Measurements from ENCODE around the gene MYO3B.

The MYO3B gene

GRCh38 chr2:170298861-170299429, 121.0 kb downstream of the MYO3B start:
- Histone ChIP-seq H3K9ac (ENCODE audit: low read depth, low read length) (no peak overlapping the region), H3K9me3 (ENCODE audit: control insufficient read depth, insufficient read depth, low read length) (no peaks in the 10 kb centered on the region), H3K4me1 (ENCODE audit: control insufficient read depth, insufficient read depth, low read length) (no peaks in the 10 kb centered on the region), H3K27me3 (ENCODE audit: control insufficient read depth, insufficient read depth, low read length) (no peaks in the 10 kb centered on the region), H3K36me3 (ENCODE audit: control insufficient read depth, insufficient read depth, low read length) (no peaks in the 10 kb centered on the region), H3K4me3 (ENCODE audit: low read depth, low read length) (no peak overlapping the region)

- H3K4me1 ChIP-seq (ENCODE audit: control insufficient read depth, insufficient read depth, low read length), result no peaks in the 10 kb centered on the region
- no peak overlapping the region for H3K4me3 ChIP-seq (ENCODE audit: low read depth, low read length)
- H3K27me3 ChIP-seq (ENCODE audit: control insufficient read depth, insufficient read depth, low read length), result no peaks in the 10 kb centered on the region
- no peaks in the 10 kb centered on the region for H3K36me3 ChIP-seq (ENCODE audit: control insufficient read depth, insufficient read depth, low read length)
- no peaks in the 10 kb centered on the region for H3K9me3 ChIP-seq (ENCODE audit: control insufficient read depth, insufficient read depth, low read length)
- H3K9ac ChIP-seq (ENCODE audit: low read depth, low read length), result no peak overlapping the region
Measured at GRCh38 chr2:170300993-170301392, 123.0 kb downstream of the MYO3B start.

GRCh38 chr2:170301626-170302025, 123.7 kb downstream of the MYO3B start:
- no peaks in the 10 kb centered on the region for H3K27me3 ChIP-seq (ENCODE audit: control insufficient read depth, insufficient read depth, low read length)
- H3K4me3 ChIP-seq (ENCODE audit: low read depth, low read length), result no peak overlapping the region
- H3K4me1 ChIP-seq (ENCODE audit: control insufficient read depth, insufficient read depth, low read length), result no peaks in the 10 kb centered on the region
- no peaks in the 10 kb centered on the region for H3K9me3 ChIP-seq (ENCODE audit: control insufficient read depth, insufficient read depth, low read length)
- no peak overlapping the region for H3K9ac ChIP-seq (ENCODE audit: low read depth, low read length)
- no peaks in the 10 kb centered on the region for H3K36me3 ChIP-seq (ENCODE audit: control insufficient read depth, insufficient read depth, low read length)

GRCh38 chr2:170305711-170306110, 127.8 kb downstream of the MYO3B start:
- Histone ChIP-seq H3K27me3 (ENCODE audit: control insufficient read depth, insufficient read depth, low read length) (no peaks in the 10 kb centered on the region), H3K36me3 (ENCODE audit: control insufficient read depth, insufficient read depth, low read length) (no peaks in the 10 kb centered on the region), H3K9me3 (ENCODE audit: control insufficient read depth, insufficient read depth, low read length) (no peaks in the 10 kb centered on the region), H3K9ac (ENCODE audit: low read depth, low read length) (no peak overlapping the region), H3K4me1 (ENCODE audit: control insufficient read depth, insufficient read depth, low read length) (no peaks in the 10 kb centered on the region), H3K4me3 (ENCODE audit: low read depth, low read length) (no peak overlapping the region)

GRCh38 chr2:170306293-170306873, 128.4 kb downstream of the MYO3B start:
- no peak overlapping the region for H3K9ac ChIP-seq (ENCODE audit: low read depth, low read length)
- no peaks in the 10 kb centered on the region for H3K27me3 ChIP-seq (ENCODE audit: control insufficient read depth, insufficient read depth, low read length)
- H3K9me3 ChIP-seq (ENCODE audit: control insufficient read depth, insufficient read depth, low read length), result no peaks in the 10 kb centered on the region
- no peak overlapping the region for H3K4me3 ChIP-seq (ENCODE audit: low read depth, low read length)
- H3K4me1 ChIP-seq (ENCODE audit: control insufficient read depth, insufficient read depth, low read length), result no peaks in the 10 kb centered on the region
- no peaks in the 10 kb centered on the region for H3K36me3 ChIP-seq (ENCODE audit: control insufficient read depth, insufficient read depth, low read length)

GRCh38 chr2:170307052-170307451, 129.1 kb downstream of the MYO3B start:
- Histone ChIP-seq H3K4me3 (ENCODE audit: low read depth, low read length) (no peak overlapping the region), H3K9ac (ENCODE audit: low read depth, low read length) (no peak overlapping the region), H3K4me1 (ENCODE audit: control insufficient read depth, insufficient read depth, low read length) (no peaks in the 10 kb centered on the region), H3K36me3 (ENCODE audit: control insufficient read depth, insufficient read depth, low read length) (no peaks in the 10 kb centered on the region), H3K27me3 (ENCODE audit: control insufficient read depth, insufficient read depth, low read length) (no peaks in the 10 kb centered on the region), H3K9me3 (ENCODE audit: control insufficient read depth, insufficient read depth, low read length) (no peaks in the 10 kb centered on the region)

GRCh38 chr2:170307555-170308351, 129.8 kb downstream of the MYO3B start:
- H3K9me3 ChIP-seq (ENCODE audit: control insufficient read depth, insufficient read depth, low read length), result no peaks in the 10 kb centered on the region
- H3K27me3 ChIP-seq (ENCODE audit: control insufficient read depth, insufficient read depth, low read length), result no peaks in the 10 kb centered on the region
- H3K4me1 ChIP-seq (ENCODE audit: control insufficient read depth, insufficient read depth, low read length), result no peaks in the 10 kb centered on the region
- H3K4me3 ChIP-seq (ENCODE audit: low read depth, low read length), result no peak overlapping the region
- H3K36me3 ChIP-seq (ENCODE audit: control insufficient read depth, insufficient read depth, low read length), result no peaks in the 10 kb centered on the region
- no peak overlapping the region for H3K9ac ChIP-seq (ENCODE audit: low read depth, low read length)

GRCh38 chr2:170310876-170311502, 133.0 kb downstream of the MYO3B start:
- Histone ChIP-seq H3K4me3 (ENCODE audit: low read depth, low read length) (no peak overlapping the region), H3K9ac (ENCODE audit: low read depth, low read length) (no peak overlapping the region), H3K27me3 (ENCODE audit: control insufficient read depth, insufficient read depth, low read length) (no peaks in the 10 kb centered on the region), H3K36me3 (ENCODE audit: control insufficient read depth, insufficient read depth, low read length) (no peaks in the 10 kb centered on the region), H3K9me3 (ENCODE audit: control insufficient read depth, insufficient read depth, low read length) (no peaks in the 10 kb centered on the region), H3K4me1 (ENCODE audit: control insufficient read depth, insufficient read depth, low read length) (no peaks in the 10 kb centered on the region)

GRCh38 chr2:170313347-170313991, 135.5 kb downstream of the MYO3B start:
- H3K4me1 ChIP-seq (ENCODE audit: control insufficient read depth, insufficient read depth, low read length), result no peaks in the 10 kb centered on the region
- H3K27me3 ChIP-seq (ENCODE audit: control insufficient read depth, insufficient read depth, low read length), result no peaks in the 10 kb centered on the region
- no peaks in the 10 kb centered on the region for H3K9me3 ChIP-seq (ENCODE audit: control insufficient read depth, insufficient read depth, low read length)
- no peak overlapping the region for H3K4me3 ChIP-seq (ENCODE audit: low read depth, low read length)
- no peak overlapping the region for H3K9ac ChIP-seq (ENCODE audit: low read depth, low read length)
- H3K36me3 ChIP-seq (ENCODE audit: control insufficient read depth, insufficient read depth, low read length), result no peaks in the 10 kb centered on the region

- Histone ChIP-seq H3K4me1 (ENCODE audit: control insufficient read depth, insufficient read depth, low read length) (no peaks in the 10 kb centered on the region), H3K9ac (ENCODE audit: low read depth, low read length) (no peak overlapping the region), H3K27me3 (ENCODE audit: control insufficient read depth, insufficient read depth, low read length) (no peaks in the 10 kb centered on the region), H3K9me3 (ENCODE audit: control insufficient read depth, insufficient read depth, low read length) (no peaks in the 10 kb centered on the region), H3K36me3 (ENCODE audit: control insufficient read depth, insufficient read depth, low read length) (no peaks in the 10 kb centered on the region), H3K4me3 (ENCODE audit: low read depth, low read length) (no peak overlapping the region)
Measured at GRCh38 chr2:170313992-170314348, 136.0 kb downstream of the MYO3B start.

GRCh38 chr2:170314744-170315447, 136.9 kb downstream of the MYO3B start:
- Histone ChIP-seq H3K9ac (ENCODE audit: low read depth, low read length) (no peak overlapping the region), H3K4me3 (ENCODE audit: low read depth, low read length) (no peak overlapping the region), H3K9me3 (ENCODE audit: control insufficient read depth, insufficient read depth, low read length) (no peaks in the 10 kb centered on the region), H3K27me3 (ENCODE audit: control insufficient read depth, insufficient read depth, low read length) (no peaks in the 10 kb centered on the region), H3K4me1 (ENCODE audit: control insufficient read depth, insufficient read depth, low read length) (no peaks in the 10 kb centered on the region), H3K36me3 (ENCODE audit: control insufficient read depth, insufficient read depth, low read length) (no peaks in the 10 kb centered on the region)

All from iPS-15b (cell line).